Endothelial cell (in vitro differentiated cells): ENCODE measurements around the gene U2AF1L4. TPM values are rescaled to one million over a fixed set of nuclear protein-coding genes. Genes with fewer than 3 reads are reported as not detected.

ENCODE experiments used
- DNase-seq: peaks from one replicate; pipeline ENCODE4 v3.0.0; 2021; ENCODE audit warnings: low spot score
- H3K27ac Mint-ChIP-seq: one replicate; pipeline ENCODE4 v1.8.0; 2021; ENCODE audit warnings: mixed read lengths, inconsistent platforms; ENCODE audit not compliant: unreplicated experiment
- H3K27me3 Mint-ChIP-seq: one replicate; pipeline ENCODE4 v1.8.0; 2021; ENCODE audit warnings: mild to moderate bottlenecking, moderate library complexity, mixed read lengths, inconsistent platforms; ENCODE audit not compliant: unreplicated experiment
- H3K36me3 Mint-ChIP-seq: one replicate; pipeline ENCODE4 v1.8.0; 2021; ENCODE audit warnings: mild to moderate bottlenecking, low read depth, mixed read lengths, inconsistent platforms; ENCODE audit not compliant: unreplicated experiment
- H3K4me1 Mint-ChIP-seq: one replicate; pipeline ENCODE4 v1.8.0; 2021; ENCODE audit warnings: mild to moderate bottlenecking, mixed read lengths, inconsistent platforms; ENCODE audit not compliant: unreplicated experiment
- H3K4me3 Mint-ChIP-seq: one replicate; pipeline ENCODE4 v1.8.0; 2021; ENCODE audit warnings: mild to moderate bottlenecking, mixed read lengths, inconsistent platforms; ENCODE audit not compliant: unreplicated experiment
- H3K9me3 Mint-ChIP-seq: one replicate; pipeline ENCODE4 v1.8.0; 2021; ENCODE audit warnings: mixed read lengths, inconsistent platforms; ENCODE audit not compliant: unreplicated experiment
- CTCF ChIP-seq: fragments of 200-600 bp; sonication (generic); IDR thresholded peaks from one replicate; pipeline ENCODE4 v1.5.0; 2021; ENCODE audit warnings: antibody characterized with exemption; ENCODE audit not compliant: unreplicated experiment
- total RNA-seq: library from RNA; stranded (reverse); fragmentation: NEBNext Ultra II Directional; extraction: Animal tissue kit (Norgen Biotek cat#: 25700); gene quantifications from one replicate; pipeline ENCODE4 v1.2.1, GENCODE V29; 2021; ENCODE audit not compliant: unreplicated experiment

U2AF1L4 gene
- total RNA-seq, 1 donor from 2014 or later: 12.0 TPM

GRCh38 chr19:35738021-35738886 is 7.0 kb downstream of the U2AF1L4 start:
- peaks cover 12% of the 10 kb centered on the region for H3K4me1 Mint-ChIP-seq
- peaks cover 32% of the 10 kb centered on the region for H3K27me3 Mint-ChIP-seq
- H3K36me3 Mint-ChIP-seq: peaks cover 34% of the 10 kb centered on the region
- no peak for TF ChIP-seq CTCF
- DNase-seq: no peak
- H3K27ac Mint-ChIP-seq: no peak overlapping the region
- no peak overlapping the region for H3K4me3 Mint-ChIP-seq
- no peaks in the 10 kb centered on the region for H3K9me3 Mint-ChIP-seq

GRCh38 chr19:35736913-35737886 is 8.0 kb downstream of the U2AF1L4 start:
- Mint-ChIP-seq H3K27me3 (peaks cover 29% of the 10 kb centered on the region), H3K27ac (no peak overlapping the region), H3K36me3 (peaks cover 31% of the 10 kb centered on the region), H3K9me3 (no peaks in the 10 kb centered on the region), H3K4me3 (peak overlapping the region; percentile 39), H3K4me1 (peaks cover 9% of the 10 kb centered on the region)
- no peak for TF ChIP-seq CTCF
- DNase-seq: no peak

- Mint-ChIP-seq H3K27me3 (peaks cover 28% of the 10 kb centered on the region), H3K9me3 (no peaks in the 10 kb centered on the region), H3K36me3 (peaks cover 49% of the 10 kb centered on the region), H3K4me3 (peak overlapping the region; percentile 49), H3K4me1 (peaks cover 3% of the 10 kb centered on the region), H3K27ac (no peak overlapping the region)
- no peak for TF ChIP-seq CTCF
- DNase-seq: no peak
Observed at GRCh38 chr19:35734889-35735288, 10.3 kb downstream of the U2AF1L4 start.

- Mint-ChIP-seq H3K9me3 (no peaks in the 10 kb centered on the region), H3K27me3 (peaks cover 28% of the 10 kb centered on the region), H3K4me3 (peak overlapping the region; percentile 49), H3K4me1 (no peaks in the 10 kb centered on the region), H3K36me3 (peaks cover 55% of the 10 kb centered on the region), H3K27ac (no peak overlapping the region)
- no peak for DNase-seq
- no peak for TF ChIP-seq CTCF
Observed at GRCh38 chr19:35734273-35734672, 10.9 kb downstream of the U2AF1L4 start.
